Fibroblast of the aortic adventitia (primary cell): Measurements from ENCODE around the gene KANK4. TPM values are rescaled to one million over a fixed set of nuclear protein-coding genes. Genes with fewer than 3 reads are reported as not detected.

Experiments
- DNase-seq: peaks from one replicate; pipeline ENCODE4 v3.0.0-alpha.2; 2010; ENCODE audit warnings: low read depth
- H3K4me3 ChIP-seq: 2 replicates; pipeline ENCODE4 v1.5.1; 2011; ENCODE audit warnings: low read depth, mild to moderate bottlenecking, control low read depth, low read length, moderate library complexity
- total RNA-seq: library from RNA; depleted of rRNA; stranded (reverse); fragments of >200 nt; gene quantifications from 2 replicates; pipeline ENCODE4 v1.2.3, GENCODE V29; 2012; ENCODE audit warnings: low replicate concordance
- TF ChIP-seq, protein P1 (sequence below): IDR thresholded peaks from 2 replicates; pipeline ENCODE4 v1.5.1; 2011; ENCODE audit warnings: mild to moderate bottlenecking, low read length, control low read depth, inconsistent platforms; ENCODE audit not compliant: insufficient read depth

Gene KANK4
- total RNA-seq, 1 donor: 0.09 TPM

DNA sequence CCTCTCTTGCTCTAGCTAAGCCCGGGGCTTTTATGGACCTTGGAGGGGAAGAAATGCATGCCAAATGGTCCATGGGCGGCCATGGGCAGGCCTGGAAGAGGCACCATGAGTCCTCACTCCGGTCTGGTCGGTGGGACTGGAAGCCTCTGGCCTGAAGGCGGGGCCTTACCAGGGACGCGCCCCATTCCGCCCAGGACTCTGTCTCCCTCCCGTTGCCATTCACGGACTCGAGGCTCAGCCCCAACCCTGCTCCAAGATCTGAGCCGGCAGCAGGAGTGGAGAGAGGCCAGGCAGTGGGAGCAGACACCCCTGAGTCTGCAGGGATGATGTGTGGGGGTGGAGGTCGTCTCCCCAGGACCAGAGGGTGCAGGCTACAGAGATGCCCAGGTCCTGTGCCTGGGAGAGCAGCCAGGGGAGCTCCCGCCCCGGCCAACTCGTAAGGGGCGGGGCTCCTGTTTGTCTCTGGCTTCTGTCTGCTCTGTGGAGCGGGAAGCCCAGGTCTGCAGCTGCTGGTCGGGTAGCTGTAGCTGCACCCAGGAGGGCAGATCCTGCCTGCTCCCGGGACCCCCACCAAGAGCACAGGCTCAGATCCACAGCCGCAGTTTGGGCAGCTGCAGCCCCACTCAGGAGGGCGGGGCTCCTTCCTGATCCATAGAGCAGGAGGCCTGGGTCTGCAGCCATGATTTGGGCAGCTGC lies 8.3 kb upstream of the KANK4 start:
- DNase-seq: no peak
- TF ChIP-seq, protein P1, sequence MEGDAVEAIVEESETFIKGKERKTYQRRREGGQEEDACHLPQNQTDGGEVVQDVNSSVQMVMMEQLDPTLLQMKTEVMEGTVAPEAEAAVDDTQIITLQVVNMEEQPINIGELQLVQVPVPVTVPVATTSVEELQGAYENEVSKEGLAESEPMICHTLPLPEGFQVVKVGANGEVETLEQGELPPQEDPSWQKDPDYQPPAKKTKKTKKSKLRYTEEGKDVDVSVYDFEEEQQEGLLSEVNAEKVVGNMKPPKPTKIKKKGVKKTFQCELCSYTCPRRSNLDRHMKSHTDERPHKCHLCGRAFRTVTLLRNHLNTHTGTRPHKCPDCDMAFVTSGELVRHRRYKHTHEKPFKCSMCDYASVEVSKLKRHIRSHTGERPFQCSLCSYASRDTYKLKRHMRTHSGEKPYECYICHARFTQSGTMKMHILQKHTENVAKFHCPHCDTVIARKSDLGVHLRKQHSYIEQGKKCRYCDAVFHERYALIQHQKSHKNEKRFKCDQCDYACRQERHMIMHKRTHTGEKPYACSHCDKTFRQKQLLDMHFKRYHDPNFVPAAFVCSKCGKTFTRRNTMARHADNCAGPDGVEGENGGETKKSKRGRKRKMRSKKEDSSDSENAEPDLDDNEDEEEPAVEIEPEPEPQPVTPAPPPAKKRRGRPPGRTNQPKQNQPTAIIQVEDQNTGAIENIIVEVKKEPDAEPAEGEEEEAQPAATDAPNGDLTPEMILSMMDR: no peak
- H3K4me3 ChIP-seq: no peak overlapping the region

DNA sequence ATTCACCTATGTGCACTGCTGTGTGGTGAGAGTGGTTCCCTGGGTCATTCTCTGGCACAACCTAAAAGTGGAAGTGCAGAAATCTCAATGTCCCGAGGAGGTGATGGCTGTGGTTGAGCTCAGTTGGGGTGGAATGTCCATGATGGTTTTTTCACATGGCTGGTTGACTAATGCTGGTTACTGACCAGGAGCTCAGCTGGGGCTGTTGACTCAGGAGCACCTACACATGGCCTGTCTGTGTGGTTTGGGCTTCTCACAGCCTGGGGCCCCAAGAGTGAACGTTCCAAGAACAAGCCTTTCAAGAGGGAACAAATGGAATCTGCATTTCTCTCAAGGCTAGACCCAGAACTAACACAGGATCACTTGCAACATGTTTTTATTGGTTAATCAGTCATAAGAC lies 6.4 kb upstream of the KANK4 start:
- H3K4me3 ChIP-seq: no peak overlapping the region
- DNase-seq: peak; percentile 54
- TF ChIP-seq, protein P1: no peak

DNA sequence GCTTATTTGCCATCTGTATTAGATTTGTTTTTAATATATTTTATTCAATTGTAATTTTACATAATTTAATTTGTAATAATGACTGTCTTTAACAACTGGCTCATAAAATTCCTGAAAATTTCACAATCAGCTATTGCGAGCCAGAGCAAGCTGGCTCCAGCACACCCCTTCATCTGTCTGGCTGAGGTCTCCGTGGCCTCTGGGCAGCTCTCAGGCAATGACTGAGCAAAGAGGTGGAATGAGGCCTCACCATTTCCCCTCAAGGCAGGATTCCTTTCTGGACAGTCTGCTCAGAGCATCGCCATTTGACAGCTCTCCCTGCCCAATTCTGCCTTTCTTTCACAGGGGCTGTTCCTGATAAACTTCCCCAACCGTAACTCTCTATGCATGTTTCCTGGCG lies 5.8 kb upstream of the KANK4 start:
- H3K4me3 ChIP-seq: no peak overlapping the region
- TF ChIP-seq, protein P1: no peak
- peak; percentile 85 for DNase-seq

DNA sequence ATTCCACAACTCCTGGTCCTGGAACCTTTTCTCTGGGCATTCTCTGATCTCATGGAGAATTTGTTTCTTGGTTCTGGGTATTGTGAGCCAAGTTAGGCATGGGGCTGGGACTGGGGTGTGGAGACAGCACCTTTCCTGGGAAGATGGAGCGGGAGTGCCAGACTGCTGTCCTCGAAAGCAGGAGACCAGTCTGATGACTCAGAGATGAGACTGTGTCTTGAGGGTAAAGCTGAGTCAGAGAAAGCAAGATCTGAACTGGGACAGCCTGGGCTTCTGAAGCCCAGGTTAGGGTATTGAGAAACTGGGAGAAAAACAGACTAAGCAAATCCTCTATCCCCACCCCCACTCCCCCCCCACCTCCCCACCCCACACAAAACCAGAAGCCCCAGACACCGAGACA lies 2.2 kb upstream of the KANK4 start:
- DNase-seq: peak; percentile 52
- TF ChIP-seq, protein P1: no peak
- no peak overlapping the region for H3K4me3 ChIP-seq

DNA sequence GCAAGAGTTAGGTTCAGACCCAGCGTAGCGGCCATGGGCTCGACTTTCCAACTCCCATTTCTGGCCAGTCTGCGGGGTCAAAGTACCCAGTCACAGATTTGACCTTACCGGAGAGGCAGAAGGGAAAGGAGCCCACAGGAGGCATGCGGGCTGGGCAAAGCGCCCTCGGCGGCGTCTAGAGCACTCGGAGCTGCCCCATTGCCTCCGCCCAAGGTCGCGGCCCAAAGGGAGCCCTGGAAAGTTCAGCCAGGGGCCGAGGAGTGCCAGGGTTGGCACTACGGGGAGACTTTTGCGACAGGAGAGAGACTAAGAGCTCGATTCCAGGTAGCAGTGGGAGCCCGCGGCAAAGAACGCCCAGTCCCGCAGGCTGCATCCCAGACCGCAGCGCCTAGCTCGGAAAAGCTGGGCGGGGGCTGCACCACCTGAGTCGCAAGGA lies 896 bp downstream of the KANK4 start:
- DNase-seq: no peak
- H3K4me3 ChIP-seq: no peak overlapping the region
- TF ChIP-seq, protein P1: no peak

DNA sequence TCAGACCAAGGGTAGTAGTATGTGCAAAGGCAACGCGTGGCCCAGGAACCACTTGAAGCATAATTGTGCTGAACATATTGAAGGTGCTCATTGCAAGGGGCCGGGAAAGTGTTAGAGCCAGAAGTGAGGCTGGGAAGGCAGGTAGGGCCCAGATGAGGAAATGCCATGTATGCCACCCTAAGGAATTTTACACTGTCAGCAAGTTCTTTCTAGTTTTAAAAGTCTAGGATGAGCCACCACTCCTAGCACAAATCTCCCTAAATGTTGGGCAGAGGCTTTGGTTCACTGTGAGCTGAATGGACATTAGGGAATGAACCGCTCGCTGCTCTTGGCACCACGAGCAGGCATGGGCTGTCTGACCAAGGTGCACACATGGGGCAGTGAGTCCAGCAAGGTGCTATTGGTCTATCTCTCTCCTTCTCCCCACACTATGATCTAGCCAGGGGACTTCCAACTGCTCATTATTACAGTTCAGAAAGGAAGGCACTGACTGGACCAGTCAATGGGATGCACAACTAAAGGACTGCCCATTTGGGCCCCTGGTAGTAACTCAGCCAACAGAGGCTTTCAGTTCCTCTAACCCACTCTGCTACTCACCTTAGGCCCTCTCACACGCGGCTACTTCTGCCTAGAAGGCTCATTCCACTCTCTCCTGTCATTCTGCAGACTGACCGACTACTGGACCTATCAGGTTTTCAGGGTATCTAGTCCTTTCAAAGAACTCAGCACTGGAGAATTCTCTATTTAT lies 2.0 kb downstream of the KANK4 start:
- DNase-seq: no peak
- TF ChIP-seq, protein P1: no peak
- no peak overlapping the region for H3K4me3 ChIP-seq
